ENCODE data around the gene LMOD3.
A peak's percentile ranks its signal among the peaks of the same experiment; 100 is the strongest.

The LMOD3 gene

GRCh38 chr3:69122403-69122802 lies at the start of gene LMOD3:
TSS of gene LMOD3 (minus strand) at chr3:69122595. CDS start at chr3:69122386, 209 bp downstream.
- DNase-seq = no peak

- DNase-seq = no peak
These were observed 49.7 kb upstream of the LMOD3 start for GRCh38 chr3:69172058-69172457.

GRCh38 chr3:69166446-69166845 lies 44.1 kb upstream of the LMOD3 start:
- DNase-seq = no peak

- DNase-seq = no peak
These were observed 43.3 kb upstream of the LMOD3 start for GRCh38 chr3:69165744-69166143.

- no peak for DNase-seq
These were observed 41.9 kb upstream of the LMOD3 start for GRCh38 chr3:69164296-69164695.

- no peak for DNase-seq
These were observed 40.0 kb upstream of the LMOD3 start for GRCh38 chr3:69162308-69162980.

GRCh38 chr3:69161587-69162307 lies 39.4 kb upstream of the LMOD3 start:
- peak; percentile 74 to 90 for DNase-seq

- DNase-seq = no peak
These were observed 38.1 kb upstream of the LMOD3 start for GRCh38 chr3:69160525-69160924.

GRCh38 chr3:69160107-69160506 lies 37.7 kb upstream of the LMOD3 start:
- DNase-seq = no peak

- DNase-seq = no peak
These were observed 27.2 kb upstream of the LMOD3 start for GRCh38 chr3:69149586-69149985.

- no peak for DNase-seq
These were observed 23.3 kb upstream of the LMOD3 start for GRCh38 chr3:69145688-69146087.

- DNase-seq = peak; percentile 33 to 49
These were observed 22.3 kb upstream of the LMOD3 start for GRCh38 chr3:69144631-69145245.

GRCh38 chr3:69143612-69144011 lies 21.2 kb upstream of the LMOD3 start:
- DNase-seq = no peak

GRCh38 chr3:69142797-69143454 lies 20.5 kb upstream of the LMOD3 start:
- no peak for DNase-seq

GRCh38 chr3:69142090-69142489 lies 19.7 kb upstream of the LMOD3 start:
- no peak for DNase-seq

GRCh38 chr3:69141313-69141712 lies 18.9 kb upstream of the LMOD3 start:
- no peak for DNase-seq

GRCh38 chr3:69137412-69137811 lies 15.0 kb upstream of the LMOD3 start:
- DNase-seq = no peak

- no peak for DNase-seq
These were observed 14.6 kb upstream of the LMOD3 start for GRCh38 chr3:69137005-69137404.

- DNase-seq = no peak
These were observed 8.3 kb upstream of the LMOD3 start for GRCh38 chr3:69130689-69131088.

- DNase-seq = no peak
These were observed 7.1 kb upstream of the LMOD3 start for GRCh38 chr3:69129531-69129930.

- no peak for DNase-seq
These were observed 6.1 kb upstream of the LMOD3 start for GRCh38 chr3:69128509-69128908.

GRCh38 chr3:69126999-69127398 lies 4.6 kb upstream of the LMOD3 start:
- no peak for DNase-seq

- DNase-seq = no peak
These were observed 3.8 kb upstream of the LMOD3 start for GRCh38 chr3:69126216-69126615.

GRCh38 chr3:69121950-69122349 lies 445 bp downstream of the LMOD3 start:
- no peak for DNase-seq

Data from Kasumi-1 (cell line).